ENCODE results near the gene SRGAP3.

The SRGAP3 gene

GRCh38 chr3:8982509-8982908 lies 266.9 kb downstream of the SRGAP3 start:
- no peak for DNase-seq

DNA sequence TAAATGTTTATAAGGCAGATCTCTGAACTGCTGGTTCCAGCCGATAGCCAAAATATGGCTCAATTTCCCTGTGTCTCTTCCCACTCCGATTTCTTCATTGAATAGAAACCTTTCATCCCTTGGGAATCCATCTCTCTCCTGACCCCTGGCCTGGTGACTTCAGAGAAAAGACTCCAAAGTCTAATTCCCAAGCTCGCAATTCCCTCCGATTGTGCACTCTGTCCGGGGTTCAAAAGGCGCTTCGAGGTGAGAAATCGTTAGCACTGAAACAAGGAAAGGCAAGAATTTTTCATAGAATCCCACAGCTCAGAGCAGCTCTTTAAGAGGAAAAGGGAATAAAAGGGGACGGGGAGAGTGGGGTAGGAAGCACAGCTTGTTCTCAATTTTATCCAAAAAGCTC lies 267.7 kb downstream of the SRGAP3 start:
- DNase-seq = no peak

- DNase-seq = no peak
These were observed 268.1 kb downstream of the SRGAP3 start for GRCh38 chr3:8981296-8981695.

- no peak for DNase-seq
These were observed 268.6 kb downstream of the SRGAP3 start for GRCh38 chr3:8980756-8981257.

- DNase-seq = no peak
These were observed 270.2 kb downstream of the SRGAP3 start for GRCh38 chr3:8979262-8979661.

GRCh38 chr3:8978551-8978950 lies 270.9 kb downstream of the SRGAP3 start:
- no peak for DNase-seq

- no peak for DNase-seq
These were observed 272.8 kb downstream of the SRGAP3 start for GRCh38 chr3:8976540-8977182.

- no peak for DNase-seq
These were observed 274.1 kb downstream of the SRGAP3 start for GRCh38 chr3:8975081-8976020.

DNA sequence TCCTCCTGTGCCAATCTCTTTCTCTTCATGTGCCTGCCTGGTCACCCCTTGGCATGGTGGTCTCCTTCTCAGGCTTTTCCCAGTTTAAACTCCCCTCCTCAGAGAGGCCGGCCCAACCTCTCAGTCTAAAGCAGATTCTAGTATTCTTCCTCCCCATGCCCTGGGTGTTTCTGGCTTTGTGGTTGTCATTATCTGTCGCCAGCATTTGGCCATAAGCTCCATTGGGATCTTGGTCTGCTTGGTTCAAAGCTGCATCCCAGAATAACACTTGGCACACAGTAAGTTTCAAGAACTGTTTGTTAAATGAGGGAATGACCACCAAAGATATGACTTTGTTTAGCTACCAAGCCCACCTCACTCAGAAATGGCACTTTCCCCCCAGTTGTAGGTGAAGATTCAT lies 275.0 kb downstream of the SRGAP3 start:
- no peak for DNase-seq

- DNase-seq = peak; percentile 74
These were observed 276.8 kb downstream of the SRGAP3 start for GRCh38 chr3:8972639-8973038.

- peak; percentile 82 for DNase-seq
These were observed 278.4 kb downstream of the SRGAP3 start for GRCh38 chr3:8970971-8971589.

DNA sequence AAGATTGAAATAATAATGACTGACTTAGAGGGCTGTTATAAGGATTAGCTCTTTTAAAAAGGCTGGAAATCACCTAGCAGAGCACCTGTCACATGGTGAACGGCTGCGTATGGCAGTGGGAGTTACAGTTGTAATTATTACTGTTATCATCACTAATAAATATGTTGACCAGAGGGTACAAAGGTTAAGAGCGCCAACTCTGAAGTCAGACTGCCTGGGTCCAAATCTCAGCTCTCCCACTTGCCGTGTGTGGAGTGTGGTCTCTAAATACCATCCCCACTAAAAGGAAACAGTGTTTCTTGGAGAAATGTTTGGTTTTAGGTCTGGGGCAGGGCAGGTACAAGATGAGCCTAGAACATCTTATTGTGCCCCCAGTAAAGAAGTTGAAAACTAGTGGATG lies 280.2 kb downstream of the SRGAP3 start:
- no peak for DNase-seq

- DNase-seq = no peak
These were observed 281.0 kb downstream of the SRGAP3 start for GRCh38 chr3:8968375-8968882.

- no peak for DNase-seq
These were observed 281.9 kb downstream of the SRGAP3 start for GRCh38 chr3:8967553-8967952.

DNA sequence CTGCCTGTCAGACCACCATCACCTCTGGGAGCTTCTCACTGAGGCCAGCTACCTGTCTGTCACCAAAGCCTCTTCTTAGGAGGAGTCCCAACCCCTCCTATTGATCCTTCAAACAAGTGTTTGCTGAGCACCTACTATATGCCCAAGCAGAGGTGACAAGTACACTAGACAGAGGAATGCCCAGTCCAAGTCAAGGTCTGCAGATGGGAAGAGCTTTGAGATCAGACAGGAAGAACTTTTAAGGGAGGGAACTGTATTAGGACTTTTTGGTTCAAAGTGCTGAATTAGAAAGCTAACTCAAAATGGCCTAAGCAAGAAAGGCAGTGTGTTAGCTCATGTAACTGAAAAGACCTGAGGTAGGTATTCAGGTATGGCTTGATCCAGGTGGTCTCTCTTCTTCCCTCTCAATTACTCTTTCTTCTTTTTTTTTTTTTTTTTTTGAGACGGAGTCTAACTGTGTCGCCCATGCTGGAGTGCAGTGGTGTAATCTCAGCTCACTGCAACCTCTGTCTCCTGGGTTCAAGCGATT lies 282.6 kb downstream of the SRGAP3 start:
- no peak for DNase-seq

- DNase-seq = no peak
These were observed 283.2 kb downstream of the SRGAP3 start for GRCh38 chr3:8966150-8966819.

DNA sequence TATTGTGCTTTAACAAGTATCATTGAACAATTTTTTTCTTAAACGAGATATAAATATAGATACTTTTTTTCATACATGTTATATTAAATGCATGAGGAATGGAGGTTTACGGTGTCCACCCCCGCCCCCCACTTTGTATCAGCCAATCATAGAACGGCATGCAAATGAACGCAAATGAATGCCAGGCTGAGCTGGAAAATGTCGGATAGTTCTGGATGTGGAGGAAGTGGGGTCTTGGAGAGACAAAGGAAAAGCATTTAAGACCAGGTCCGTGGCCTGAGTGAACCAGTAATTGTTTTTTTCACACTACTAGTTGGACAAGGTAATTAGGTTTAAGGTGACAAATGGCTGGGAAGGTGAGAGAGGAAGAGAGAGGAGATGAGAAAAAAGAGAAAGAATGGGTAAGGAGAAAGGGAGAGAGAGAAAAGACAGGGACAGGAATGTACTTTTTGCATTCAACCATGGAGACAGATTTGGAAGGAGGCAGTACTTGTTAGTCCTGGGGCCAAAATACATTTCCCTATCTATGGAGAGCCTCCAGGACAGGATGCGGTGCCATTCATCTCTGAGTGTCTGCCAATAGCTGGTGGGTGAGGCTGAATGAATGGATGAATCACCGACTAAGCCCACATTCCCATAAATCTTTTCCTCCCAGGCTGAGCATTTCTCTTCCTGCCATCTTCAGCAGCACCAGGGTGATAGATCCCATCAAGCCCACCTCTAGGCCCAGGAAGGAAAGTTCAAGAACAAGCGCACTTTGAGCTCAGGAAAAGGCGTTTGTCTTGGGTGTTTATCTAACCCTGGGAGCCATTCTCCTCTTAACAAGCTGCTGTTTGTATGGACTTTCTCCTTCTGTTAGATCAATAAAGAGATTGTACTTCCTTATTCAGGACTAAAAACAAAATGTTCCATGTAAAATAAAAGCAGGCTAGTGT lies 284.7 kb downstream of the SRGAP3 start:
- no peak for DNase-seq

DNA sequence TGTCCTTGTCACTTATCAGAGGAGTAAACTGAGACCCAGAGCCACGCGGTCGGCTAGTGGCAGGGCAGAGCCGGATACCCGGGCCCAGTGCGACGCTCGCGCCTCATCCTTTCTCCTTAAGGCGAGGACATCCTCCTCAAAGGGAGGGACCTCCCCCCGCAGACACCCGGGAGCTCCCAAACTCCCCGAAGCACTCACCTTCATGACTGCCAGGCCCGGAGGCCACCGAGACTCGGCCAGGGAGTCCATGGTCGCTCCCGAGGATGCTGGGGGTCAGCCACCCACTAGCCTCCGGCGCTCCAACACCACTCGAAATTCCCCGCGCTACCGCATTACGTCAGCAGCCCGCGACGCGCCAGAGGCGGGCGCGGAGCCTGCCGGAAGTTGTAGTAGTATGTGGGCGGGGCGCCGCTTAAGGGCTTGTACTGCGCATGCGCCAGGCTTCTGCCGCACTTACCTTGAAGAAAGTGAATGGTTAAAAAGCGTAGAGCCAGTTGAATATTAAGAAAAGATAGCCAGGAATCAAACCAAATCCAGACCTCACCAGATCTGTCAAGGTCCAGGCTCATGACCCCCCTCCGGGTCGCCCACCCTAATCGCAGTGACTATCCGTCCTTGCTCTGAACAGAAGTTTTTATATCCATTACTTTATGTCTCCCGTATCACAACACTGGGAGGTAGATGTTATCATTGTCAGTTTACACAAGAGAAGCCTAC lies 286.2 kb downstream of the SRGAP3 start, which contains the start of gene RAD18:
Gene RAD18 (minus strand): TSS at position 336 of the 717 bp plus-strand sequence. CDS start 87 bp downstream, at position 249.
- DNase-seq = peak; percentile 96

GRCh38 chr3:8962226-8962861 lies 287.1 kb downstream of the SRGAP3 start:
- peak; percentile 32 for DNase-seq

DNA sequence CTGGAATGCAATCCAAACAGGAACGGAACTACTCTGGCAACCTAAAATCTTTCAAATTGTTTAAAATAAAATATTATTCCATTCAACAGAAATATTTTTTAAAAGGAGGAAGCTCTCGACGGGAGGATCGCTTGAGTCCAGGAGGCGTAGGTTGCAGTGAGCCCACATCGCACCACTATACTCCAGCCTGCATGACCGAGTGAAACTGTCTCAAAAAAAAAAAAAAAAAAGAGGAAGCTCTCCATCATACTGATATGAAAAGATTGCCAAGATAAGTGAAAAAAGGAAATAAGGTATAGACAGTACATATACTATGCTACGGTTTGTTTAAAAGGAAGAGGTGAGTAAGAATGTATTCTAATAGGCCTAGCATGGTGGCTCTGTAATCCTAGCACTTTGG lies 289.8 kb downstream of the SRGAP3 start:
- DNase-seq = peak; percentile 82

All from hematopoietic multipotent progenitor cell treated with erythropoietin and hydrocortisone succinate and interleukin-3 and kit ligand, for 4 days (in vitro differentiated cells).